ENCODE measurements around the gene GNG5.
"Not testable (repeated sequence)": the region's sequence is repeated elsewhere in the genome, so short reads cannot be mapped to it uniquely, and the experiment has no call there.

Gene GNG5

DNA sequence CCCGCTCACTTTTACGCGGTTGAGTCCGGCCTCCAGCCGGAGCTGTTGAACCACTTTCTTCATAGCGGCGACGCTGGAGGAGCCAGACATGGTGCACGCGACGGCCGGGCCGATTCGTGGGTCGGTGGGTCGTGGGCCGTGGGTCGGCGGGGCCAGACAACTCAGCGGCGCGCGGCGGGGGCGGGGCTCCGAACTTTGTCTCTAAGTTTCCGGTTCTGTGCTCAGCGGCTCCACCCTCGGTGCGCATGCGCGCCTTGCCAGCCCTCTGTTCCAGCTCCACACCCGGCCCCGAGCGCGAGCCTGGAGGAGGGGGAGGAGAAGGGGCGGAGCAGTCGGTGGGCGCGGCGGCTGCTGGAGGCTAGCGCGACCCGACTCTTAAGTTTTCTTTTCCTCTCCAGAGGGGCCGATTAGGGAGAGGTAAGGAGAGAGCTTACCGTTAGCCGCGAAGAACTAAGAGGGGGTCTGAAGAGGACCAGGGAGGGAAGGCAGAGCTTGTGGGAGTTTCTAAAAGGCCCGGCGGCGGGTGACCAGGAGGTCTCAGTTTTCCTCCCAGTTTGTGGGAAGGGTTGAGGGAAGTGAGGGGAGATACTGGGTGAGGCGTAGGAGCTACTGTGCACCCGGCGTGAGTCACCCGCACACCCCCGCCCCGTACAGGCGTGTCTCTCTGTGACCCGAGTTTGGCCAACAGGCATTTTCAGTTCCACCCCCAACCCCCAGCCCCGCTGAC is at the start of gene GNG5, which contains the start of gene SPATA1:
Gene GNG5, minus strand, starts transcription at position 580 of the 727 bp plus-strand sequence. Its CDS starts 490 bp downstream, at position 90.
Gene SPATA1, plus strand, starts transcription at position 385 of the 727 bp plus-strand sequence. CDS start 9,974 bp downstream, outside the sequence.
- in situ Hi-C loops (cut with MboI; ENCODE audit: low sequenced_read_pairs) = no loop called here

- in situ Hi-C loops (cut with MboI; ENCODE audit: low sequenced_read_pairs) = no loop called here
Observed at GRCh38 chr1:84550826-84551225, 44.4 kb upstream of the GNG5 start.

GRCh38 chr1:84541679-84542078 is 35.3 kb upstream of the GNG5 start:
- in situ Hi-C loops (cut with MboI; ENCODE audit: low sequenced_read_pairs) = no loop called here

DNA sequence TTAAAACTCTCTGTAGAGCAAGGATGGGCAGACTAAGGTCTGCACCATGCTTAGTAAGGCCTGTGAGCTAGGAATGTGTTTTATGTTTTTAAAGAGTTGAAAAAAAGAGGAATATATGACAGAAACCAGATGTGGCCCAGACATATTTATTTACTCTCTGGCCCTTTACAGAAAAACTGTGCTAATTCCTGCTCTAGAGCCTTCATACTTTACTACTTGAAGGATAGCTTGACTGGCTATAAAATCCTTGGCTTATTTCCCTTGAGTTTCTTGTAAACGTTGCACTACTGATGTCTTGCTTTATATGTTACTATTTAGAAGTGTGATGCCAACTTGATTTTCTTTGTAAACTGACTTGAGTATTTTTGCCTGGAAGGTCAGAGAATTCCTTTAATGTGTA is 34.4 kb upstream of the GNG5 start:
- in situ Hi-C loops (cut with MboI; ENCODE audit: low sequenced_read_pairs) = no loop called here

DNA sequence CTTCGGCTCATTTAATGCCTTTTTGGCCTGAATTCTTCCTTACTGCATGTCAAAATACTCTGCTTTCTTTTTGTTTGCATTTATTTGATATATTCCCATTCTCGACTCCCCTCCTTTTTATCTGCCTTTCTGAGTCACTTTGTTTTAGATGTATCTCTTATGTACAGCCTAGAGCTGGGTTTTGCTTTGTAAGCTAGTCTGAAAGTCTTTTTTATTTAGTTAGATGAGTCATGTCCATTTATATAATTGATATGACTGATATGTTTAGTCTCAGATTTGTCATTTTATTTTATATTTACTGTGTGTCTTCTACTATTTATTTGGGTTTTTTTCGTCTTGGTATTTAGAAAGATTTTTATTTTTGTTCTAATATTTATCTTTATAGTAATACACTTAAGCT is 33.6 kb upstream of the GNG5 start:
- in situ Hi-C loops (cut with MboI; ENCODE audit: low sequenced_read_pairs) = no loop called here

DNA sequence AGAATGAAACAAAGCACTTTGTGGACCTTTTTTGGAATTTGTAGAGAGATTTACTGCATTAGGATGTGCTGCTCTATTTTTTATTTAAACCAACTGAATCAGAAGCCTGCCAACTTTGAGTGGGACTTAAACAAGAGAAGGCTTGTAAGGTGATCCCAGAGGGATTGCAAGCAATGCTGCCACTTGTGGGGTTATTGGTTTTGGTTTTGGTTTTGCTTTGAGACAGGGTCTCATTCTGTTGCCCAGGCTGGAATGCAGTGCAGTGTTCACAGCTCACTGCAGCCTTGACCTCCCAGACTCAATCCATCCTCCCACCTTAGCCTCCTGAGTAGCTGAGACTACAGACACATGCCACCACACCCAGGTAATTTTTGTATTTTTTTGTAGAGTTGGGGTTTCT is 32.2 kb upstream of the GNG5 start:
- in situ Hi-C loops (cut with MboI; ENCODE audit: low sequenced_read_pairs) = no loop called here

GRCh38 chr1:84525779-84526178 is 19.4 kb upstream of the GNG5 start:
- in situ Hi-C loops (cut with MboI; ENCODE audit: low sequenced_read_pairs) = no loop called here

DNA sequence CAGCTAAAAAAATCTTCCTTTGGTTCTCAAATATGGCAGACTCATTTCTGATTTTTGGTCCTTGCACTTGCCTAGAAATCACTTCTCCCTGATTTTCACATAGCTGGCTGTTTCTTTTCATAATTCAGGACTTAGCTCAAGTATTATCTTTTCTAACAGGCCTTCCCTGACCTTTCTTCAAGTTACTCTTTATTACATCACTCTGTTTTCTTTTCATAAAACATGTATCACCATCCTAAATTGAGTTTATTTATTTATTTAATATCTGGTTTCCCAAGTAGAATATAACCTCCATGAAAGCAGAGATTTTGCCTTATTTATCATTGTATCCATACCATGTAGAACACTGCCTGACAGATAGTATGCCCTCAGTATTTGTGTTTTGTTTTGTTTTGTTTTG is 18.2 kb upstream of the GNG5 start:
- in situ Hi-C loops (cut with MboI; ENCODE audit: low sequenced_read_pairs) = no loop called here

DNA sequence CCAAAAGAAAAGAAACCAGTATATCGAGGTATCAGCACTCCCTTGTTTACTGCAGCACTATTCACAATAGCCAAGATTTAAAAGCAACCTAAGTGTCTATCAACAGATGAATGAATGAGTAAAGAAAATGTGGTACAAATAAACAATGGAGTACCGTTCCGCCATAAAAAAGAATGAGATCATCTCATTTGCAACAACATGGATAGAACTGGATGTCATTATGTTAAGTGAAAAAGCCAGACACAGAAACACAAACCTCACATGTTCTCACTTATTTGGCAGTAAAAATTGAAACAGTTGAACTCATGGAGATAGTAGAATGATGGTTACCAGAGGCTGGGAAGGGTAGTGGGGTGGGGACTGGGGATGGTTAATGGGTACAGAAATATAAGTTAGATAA is 4.3 kb upstream of the GNG5 start:
- in situ Hi-C loops (cut with MboI; ENCODE audit: low sequenced_read_pairs) = no loop called here

GRCh38 chr1:84510165-84510564 is 3.8 kb upstream of the GNG5 start:
- in situ Hi-C loops (cut with MboI; ENCODE audit: low sequenced_read_pairs) = no loop called here

- in situ Hi-C loops (cut with MboI; ENCODE audit: low sequenced_read_pairs) = no loop called here
Observed at GRCh38 chr1:84509029-84509428, 2.6 kb upstream of the GNG5 start.

GRCh38 chr1:84508510-84508909 is 2.1 kb upstream of the GNG5 start:
- in situ Hi-C loops (cut with MboI; ENCODE audit: low sequenced_read_pairs) = no loop called here

- in situ Hi-C loops (cut with MboI; ENCODE audit: low sequenced_read_pairs) = not testable (repeated sequence)
Observed at GRCh38 chr1:84507887-84508286, 1.5 kb upstream of the GNG5 start.

DNA sequence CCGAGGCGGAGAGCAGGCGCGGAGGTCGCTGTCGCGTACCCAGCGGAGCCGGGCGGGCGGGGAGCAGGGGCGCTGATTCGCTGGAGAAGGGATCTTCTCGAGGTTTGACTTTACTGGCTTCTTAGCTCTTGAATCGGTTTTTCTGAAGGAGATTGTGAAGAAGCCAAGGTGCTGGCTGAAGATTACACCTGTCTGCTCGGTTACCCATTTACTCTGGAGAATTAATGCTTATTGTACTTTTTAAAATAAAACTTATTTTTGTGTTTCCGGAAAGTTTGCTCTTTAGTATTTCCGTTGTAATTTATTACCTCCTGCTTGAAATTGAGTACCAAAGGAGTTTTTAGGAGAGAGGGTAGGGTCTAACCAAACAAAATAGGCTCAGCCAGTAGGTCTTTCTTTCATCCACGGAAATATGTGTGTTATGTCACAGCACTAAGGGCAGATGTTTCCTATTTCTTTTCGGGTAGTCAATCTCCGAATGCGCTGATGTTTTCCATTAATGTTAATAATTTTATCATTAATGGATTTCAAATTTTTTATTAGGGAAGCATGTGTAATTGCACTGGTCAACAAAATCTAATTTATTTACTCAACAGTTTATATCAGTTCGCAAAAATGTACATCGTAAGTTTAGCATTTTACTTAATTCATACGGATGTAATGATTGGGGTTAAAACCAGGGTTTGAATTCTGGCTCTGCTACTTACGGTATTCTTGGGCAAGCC is 510 bp upstream of the GNG5 start:
- in situ Hi-C loops (cut with MboI; ENCODE audit: low sequenced_read_pairs) = no loop called here

DNA sequence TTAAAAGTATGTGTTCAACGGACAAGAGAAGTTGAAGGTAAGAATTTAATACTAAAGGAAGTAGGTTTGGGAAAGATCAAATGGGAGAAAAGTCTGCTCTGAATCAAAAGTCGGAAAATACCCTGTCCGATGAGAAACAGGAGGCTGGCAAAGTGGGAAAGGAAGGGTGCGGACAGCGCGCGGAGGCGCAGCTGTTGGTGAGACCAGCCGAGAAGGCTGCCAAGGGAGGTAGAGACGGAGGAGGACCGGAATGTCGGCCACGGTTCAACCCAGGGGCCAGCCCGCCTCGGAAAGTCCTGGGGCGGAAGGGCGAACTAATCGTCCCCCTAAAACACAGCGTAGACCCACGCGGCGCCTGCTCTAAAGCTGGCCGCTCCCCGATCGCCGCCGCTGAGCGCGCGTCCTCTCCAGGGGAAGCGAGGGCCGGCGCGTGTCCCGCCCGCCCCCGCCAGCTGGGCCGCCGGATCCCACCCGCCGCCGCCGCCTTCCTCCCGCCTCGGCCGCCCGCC is 834 bp downstream of the GNG5 start:
- in situ Hi-C loops (cut with MboI; ENCODE audit: low sequenced_read_pairs) = no loop called here

DNA sequence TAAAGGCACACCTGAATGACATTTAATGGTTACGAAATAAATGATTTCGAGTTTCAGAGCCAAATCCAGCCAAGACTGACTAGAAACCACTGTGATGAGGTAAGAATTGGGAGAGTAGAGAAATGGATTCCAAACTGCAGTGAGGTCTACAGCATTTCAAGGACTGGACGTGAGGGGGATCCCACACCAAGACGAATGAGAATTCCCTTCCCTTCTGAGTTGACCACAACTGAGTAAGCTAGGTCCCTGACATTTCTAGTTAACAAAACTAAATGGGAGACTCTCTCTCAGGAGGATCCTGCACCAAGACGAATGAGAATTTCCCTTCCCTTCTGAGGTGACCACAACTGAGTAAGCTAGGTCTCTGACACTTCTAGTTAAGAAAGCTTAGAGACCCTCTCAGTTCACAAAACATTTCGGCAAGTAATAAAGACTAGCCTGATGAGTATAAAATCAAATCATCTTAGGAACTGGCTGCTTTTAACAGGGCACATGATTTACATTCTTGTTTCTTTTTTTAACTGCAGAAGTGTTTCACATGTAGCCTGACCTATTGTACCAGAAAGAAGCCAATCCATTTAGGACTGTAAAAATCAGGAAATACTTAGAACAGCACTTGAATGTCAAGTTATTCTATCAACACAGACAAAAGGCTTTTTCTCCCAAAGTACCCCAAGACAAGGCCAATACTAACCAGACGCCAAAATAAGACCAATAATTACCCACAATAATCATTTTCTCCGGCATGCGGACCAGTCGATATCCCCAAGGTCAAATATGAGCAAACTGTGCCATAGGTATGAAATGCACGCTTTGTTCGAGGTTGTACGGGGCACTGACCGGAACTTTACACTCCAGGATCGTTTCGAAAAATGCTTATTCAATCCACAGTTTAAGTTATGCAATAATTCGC is 1.5 kb downstream of the GNG5 start:
- in situ Hi-C loops (cut with MboI; ENCODE audit: low sequenced_read_pairs) = no loop called here

GRCh38 chr1:84502927-84503326 is 3.5 kb downstream of the GNG5 start:
- in situ Hi-C loops (cut with MboI; ENCODE audit: low sequenced_read_pairs) = no loop called here

DNA sequence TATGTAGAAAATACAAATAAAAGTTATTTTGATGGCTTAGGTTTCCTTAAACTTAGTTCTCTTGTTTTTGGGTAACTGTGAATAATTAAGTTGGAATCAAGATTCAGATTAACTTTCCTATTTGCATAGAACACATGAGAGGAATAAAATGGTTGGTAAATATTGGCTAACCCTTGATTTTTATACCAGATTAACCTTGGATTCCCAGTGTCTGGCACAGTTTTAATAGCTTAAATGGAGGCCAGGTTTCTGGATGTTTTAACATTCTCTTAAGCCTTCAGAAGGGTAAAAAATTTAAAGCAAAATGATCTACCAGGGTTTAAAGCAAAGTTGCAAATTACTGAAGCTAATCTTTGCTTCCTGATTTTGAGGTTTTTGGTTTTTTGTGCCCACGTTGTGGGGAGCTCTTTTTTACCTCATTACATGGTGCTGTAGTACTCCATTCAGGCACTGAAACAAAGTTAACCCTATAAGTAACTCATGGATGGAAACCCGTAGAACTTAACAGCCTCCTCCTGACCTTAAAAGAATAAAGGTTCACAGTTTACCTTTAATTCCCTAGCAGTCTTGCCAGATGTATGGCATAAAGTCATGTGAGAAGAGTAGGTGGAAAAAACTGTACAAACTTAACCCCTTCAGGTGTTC is 8.6 kb downstream of the GNG5 start:
- in situ Hi-C loops (cut with MboI; ENCODE audit: low sequenced_read_pairs) = no loop called here

DNA sequence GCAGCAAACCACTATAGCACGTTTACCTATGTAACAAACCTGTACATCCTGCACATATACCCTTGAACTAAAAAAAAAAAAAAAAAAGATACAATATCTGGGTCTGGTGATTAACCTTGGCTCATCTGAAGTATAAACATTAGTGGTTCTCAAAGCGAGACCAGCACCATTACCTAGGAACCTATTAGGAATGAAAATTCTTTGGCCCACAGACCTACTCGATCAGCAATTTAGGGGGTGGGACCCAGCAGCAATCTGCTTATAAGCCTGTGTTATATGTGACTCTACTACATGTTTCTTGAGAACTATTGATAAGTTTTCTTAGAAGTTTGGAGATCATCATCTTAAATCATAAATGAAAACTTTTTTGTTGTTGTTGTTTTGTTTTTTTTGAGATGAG is 9.9 kb downstream of the GNG5 start:
- in situ Hi-C loops (cut with MboI; ENCODE audit: low sequenced_read_pairs) = no loop called here

DNA sequence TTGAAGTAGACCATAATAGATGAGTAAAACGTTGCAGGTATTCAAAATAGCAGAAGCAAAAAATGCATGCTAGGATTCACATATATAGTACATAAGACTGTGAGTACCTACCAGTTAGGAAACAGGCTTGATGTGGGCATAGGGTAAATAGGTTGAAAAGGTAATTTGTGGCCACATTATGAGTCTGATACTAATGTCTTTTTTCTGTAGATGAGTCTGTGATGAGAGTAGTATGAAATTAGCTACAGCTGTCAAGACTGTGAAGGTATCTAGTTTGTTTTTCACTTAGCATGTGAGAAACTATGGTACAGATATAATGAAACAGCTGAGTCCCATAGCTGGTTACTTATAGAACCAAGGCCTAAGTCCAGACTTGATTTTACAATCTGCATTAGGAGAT is 12.6 kb downstream of the GNG5 start:
- in situ Hi-C loops (cut with MboI; ENCODE audit: low sequenced_read_pairs) = no loop called here

GRCh38 chr1:84492726-84493125 is 13.7 kb downstream of the GNG5 start:
- in situ Hi-C loops (cut with MboI; ENCODE audit: low sequenced_read_pairs) = no loop called here

Data from HL-60/S4 treated with phorbol 12-myristate 13-acetate at 8.2 ng/mL for 4 days and 3 days (cell line).